VCaP (cell line): ENCODE measurements around the gene TSPAN18.
A peak's percentile ranks its signal among the peaks of the same experiment; 100 is the strongest.

Experiments
- H3K27ac ChIP-seq: fragments of 450-650 bp; 2 replicates; pipeline ENCODE4 v1.5.1; 2017
- TF ChIP-seq, protein P1 (sequence below): fragments of 450-650 bp; conservative IDR thresholded peaks from 2 replicates; pipeline ENCODE4 v1.5.1; 2017; ENCODE audit warnings: mild to moderate bottlenecking, moderate library complexity

The TSPAN18 gene

DNA sequence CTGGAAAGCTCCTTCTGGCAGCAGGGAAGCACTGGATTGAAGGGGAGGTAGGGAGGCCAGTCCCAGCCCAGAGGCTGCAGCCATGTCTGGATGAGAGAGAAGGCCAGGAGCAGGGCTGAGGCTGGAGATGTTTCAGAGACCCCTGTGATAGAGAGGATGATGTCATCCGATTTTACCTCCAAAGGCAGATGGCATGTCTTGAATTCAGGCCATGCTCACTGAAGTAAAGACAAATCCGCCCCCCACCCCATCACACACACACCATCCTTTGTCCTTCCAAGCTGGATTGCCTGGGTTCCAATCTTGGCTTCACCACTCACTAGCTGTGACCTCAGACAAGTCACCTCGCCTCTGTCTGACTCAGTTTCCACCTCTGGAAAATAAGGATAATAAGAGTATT lies 176.8 kb downstream of the TSPAN18 start:
- TF ChIP-seq, protein P1, sequence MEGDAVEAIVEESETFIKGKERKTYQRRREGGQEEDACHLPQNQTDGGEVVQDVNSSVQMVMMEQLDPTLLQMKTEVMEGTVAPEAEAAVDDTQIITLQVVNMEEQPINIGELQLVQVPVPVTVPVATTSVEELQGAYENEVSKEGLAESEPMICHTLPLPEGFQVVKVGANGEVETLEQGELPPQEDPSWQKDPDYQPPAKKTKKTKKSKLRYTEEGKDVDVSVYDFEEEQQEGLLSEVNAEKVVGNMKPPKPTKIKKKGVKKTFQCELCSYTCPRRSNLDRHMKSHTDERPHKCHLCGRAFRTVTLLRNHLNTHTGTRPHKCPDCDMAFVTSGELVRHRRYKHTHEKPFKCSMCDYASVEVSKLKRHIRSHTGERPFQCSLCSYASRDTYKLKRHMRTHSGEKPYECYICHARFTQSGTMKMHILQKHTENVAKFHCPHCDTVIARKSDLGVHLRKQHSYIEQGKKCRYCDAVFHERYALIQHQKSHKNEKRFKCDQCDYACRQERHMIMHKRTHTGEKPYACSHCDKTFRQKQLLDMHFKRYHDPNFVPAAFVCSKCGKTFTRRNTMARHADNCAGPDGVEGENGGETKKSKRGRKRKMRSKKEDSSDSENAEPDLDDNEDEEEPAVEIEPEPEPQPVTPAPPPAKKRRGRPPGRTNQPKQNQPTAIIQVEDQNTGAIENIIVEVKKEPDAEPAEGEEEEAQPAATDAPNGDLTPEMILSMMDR, result no peak

GRCh38 chr11:44904261-44905020 lies 177.7 kb downstream of the TSPAN18 start:
- H3K27ac ChIP-seq, result no peak overlapping the region
- TF ChIP-seq, protein P1, result no peak

More for the DNA sequence above, 176.8 kb downstream of the TSPAN18 start:
- no peak overlapping the region for H3K27ac ChIP-seq

GRCh38 chr11:44905131-44905866 lies 178.5 kb downstream of the TSPAN18 start:
- no peak overlapping the region for H3K27ac ChIP-seq
- TF ChIP-seq, protein P1, result no peak

GRCh38 chr11:44906649-44907048 lies 179.9 kb downstream of the TSPAN18 start:
- H3K27ac ChIP-seq, result no peak overlapping the region

GRCh38 chr11:44909557-44909956 lies 182.8 kb downstream of the TSPAN18 start:
- no peak overlapping the region for H3K27ac ChIP-seq
- TF ChIP-seq, protein P1, result no peak

More at GRCh38 chr11:44906649-44907048, 179.9 kb downstream of the TSPAN18 start:
- TF ChIP-seq, protein P1, result no peak

GRCh38 chr11:44910591-44910990 lies 183.8 kb downstream of the TSPAN18 start:
- H3K27ac ChIP-seq, result no peak overlapping the region
- TF ChIP-seq, protein P1, result no peak

GRCh38 chr11:44911029-44911814 lies 184.5 kb downstream of the TSPAN18 start:
- H3K27ac ChIP-seq, result peak overlapping the region; percentile 9; the same call in 1 of the 2 replicates
- TF ChIP-seq, protein P1, result peak; percentile 78
